Right forelimb (tissue), 1 donor: Measurements from ENCODE around the gene TMEM260.
"Not testable (repeated sequence)": the region's sequence is repeated elsewhere in the genome, so short reads cannot be mapped to it uniquely, and the experiment has no call there.

Source experiments
- DNase-seq: peaks from one replicate; pipeline ENCODE4 v3.0.0-alpha.2; 2018

Gene TMEM260

DNA sequence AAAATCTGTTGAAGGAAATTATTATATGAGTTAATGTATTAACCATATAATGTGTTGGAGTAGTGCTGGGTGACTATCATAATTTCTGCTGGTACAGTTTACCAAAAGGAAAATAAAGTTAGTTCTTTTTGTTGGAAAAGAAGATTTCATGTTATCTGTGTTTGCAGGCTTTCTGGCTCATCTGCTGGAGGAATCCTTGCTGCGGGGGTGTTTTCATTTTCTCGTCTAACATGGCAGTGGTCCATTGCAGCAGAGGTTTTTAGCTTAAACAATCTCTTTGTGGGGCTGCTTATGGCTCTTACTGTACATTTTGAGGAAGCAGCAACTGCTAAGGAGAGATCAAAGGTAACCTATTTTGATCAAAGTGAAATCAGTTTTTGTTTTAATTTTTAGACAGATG is 24.1 kb downstream of the TMEM260 start:
- no peak for DNase-seq

- no peak for DNase-seq
Measured at GRCh38 chr14:56608689-56609088, 29.1 kb downstream of the TMEM260 start.

GRCh38 chr14:56611663-56612062 is 32.1 kb downstream of the TMEM260 start:
- DNase-seq, result not testable (repeated sequence)

- no peak for DNase-seq
Measured at GRCh38 chr14:56617084-56617483, 37.5 kb downstream of the TMEM260 start.

DNA sequence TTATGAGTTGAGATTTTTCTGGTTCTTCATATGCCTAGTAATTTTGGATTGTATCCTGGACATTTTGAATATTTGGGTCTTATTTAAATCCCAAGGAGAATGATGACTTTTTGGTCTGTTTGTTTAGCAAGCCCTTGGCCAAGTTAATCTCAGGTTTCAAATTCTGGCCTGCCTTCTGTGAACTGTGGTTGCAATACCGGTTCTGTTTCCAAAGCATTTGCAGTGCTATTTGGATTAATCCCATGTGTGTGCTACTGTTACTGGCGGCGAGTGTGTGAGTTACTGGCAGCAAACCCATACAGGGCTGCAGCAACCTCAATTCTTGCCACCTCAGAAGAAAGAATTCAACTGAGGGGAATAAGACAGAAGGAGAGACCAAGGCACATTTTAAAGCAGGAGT is 51.1 kb downstream of the TMEM260 start:
- DNase-seq, result no peak

DNA sequence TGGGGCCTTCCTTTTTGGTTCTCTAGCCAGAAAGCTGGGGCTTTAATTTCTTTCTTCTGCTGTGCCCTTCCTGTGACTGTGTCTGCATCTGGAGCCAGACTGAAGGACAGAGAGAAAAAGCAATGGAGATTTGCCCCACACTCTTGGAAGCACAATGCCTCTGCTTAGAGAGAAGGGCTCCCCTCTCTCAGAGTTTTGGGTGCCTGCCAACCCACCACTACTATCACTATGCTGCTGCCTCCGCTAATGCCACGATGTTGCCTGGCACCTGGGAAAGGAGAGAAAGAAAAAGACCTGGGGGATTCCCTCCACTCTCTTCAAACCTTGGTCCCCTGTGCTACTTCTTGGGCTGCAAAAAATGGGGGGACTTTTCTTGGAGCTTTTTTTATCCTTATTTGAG is 52.6 kb downstream of the TMEM260 start:
- DNase-seq, result no peak

DNA sequence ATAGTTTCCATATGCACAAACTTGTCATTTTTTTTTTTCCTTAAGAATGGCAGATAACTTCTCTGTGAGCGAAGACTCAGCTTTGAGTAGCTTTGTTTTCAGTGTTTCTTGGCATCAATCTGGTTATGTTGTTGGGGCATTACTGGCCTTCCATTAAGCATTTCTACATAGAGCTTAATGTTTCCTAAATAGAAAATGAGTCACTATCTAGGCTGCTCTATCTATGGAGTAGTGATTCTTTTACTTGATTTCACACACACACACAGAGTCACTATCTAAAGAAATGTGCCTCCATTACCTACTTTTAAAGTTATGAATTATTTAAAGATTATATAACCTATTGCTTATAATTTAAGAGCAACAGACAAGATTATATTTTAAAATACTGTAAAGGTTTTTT is 53.9 kb downstream of the TMEM260 start:
- DNase-seq, result no peak

DNA sequence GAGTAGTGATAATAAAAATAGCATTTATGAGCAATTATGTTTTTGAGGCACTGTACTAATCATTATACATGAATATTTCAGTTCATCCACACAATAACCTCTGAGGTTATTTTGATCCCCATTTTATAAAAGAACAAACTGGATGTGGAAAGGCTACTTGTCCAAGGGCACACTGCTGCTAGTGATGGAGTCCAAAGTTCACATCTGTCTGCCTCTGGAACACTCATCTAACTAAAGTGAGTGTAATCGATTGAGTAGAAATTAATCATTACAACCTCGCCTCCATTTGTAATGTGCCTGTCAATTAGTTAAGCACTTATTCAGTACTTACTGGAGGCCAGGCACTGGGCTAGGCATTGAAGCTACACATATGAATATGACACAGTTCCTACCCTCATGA is 55.4 kb downstream of the TMEM260 start:
- DNase-seq, result no peak

DNA sequence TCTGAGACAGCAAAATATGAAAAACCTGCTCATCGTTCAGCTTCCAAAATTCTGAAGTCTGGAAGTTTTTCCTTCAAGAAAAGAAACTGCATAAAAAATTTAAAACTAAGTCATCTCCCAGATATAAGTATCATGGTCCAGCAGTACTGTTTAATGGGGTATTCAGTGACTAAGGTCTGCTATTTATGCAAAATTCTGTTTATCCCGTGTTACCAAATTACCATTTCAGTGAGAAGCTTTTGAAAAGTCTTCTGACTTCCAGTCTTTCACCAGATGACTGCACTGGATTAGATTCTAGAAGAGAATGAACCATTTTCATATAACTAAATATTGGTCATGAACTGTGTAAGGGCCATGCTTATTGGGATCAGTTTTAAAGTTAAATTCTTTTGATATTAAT is 67.9 kb downstream of the TMEM260 start:
- no peak for DNase-seq

GRCh38 chr14:56648508-56649301 is 69.1 kb downstream of the TMEM260 start:
- no peak for DNase-seq

DNA sequence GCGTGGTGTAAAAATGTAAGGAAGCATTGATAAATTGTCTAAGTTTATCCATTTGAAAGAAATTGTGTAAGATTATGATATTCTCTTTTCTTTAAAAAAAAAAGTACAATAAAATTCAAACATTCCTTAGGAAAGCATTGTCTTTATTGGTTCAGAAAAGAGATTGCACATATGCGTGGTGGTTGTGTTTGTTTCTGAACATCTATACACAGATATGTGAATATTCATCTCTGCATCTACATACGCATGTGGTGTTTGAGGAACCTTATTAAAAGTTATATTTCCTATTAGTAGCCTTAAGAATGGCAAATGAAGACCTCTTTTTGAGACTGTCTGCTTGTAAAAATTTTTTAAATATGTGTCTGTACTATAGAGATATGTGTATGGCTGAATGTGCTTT is 69.8 kb downstream of the TMEM260 start:
- no peak for DNase-seq

DNA sequence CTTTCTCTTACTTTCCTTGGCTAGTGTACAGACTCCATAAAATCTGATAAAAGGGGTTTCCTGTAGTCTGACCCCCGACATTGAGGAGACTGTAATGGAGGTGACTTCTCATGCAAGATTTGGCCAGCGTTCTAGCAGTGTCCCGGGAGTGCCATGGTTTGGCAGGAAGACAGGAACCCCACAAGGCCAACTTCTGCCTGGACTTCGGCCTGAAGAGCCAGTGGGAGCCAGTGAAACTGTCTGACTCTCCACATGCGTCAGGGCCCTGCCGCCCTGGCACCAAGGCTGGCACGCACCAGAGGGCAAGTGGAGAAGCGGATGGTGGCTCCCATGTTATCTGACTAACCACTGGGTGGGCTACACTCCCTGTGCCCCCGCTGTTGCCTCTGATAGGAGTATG is 70.5 kb downstream of the TMEM260 start:
- DNase-seq, result no peak

GRCh38 chr14:56650979-56651378 is 71.4 kb downstream of the TMEM260 start:
- no peak for DNase-seq

DNA sequence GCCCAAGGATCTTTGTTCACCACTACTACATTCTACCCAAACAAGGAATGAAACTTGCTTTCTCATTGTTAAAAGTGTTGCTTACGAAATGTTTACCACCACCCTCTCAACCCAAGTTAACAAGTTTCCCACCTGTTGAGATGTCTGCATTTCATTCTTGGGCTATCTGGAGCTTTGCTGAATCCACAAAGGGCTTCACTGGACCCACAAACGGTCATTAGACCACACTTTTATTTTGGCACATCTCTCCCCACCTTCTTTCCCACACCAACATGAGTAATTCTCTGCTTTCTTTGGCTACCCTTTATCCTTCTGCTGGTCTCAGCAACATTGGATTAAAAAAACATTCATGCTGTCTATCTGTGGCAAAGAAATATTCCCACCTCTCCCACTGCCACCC is 78.0 kb downstream of the TMEM260 start:
- no peak for DNase-seq

DNA sequence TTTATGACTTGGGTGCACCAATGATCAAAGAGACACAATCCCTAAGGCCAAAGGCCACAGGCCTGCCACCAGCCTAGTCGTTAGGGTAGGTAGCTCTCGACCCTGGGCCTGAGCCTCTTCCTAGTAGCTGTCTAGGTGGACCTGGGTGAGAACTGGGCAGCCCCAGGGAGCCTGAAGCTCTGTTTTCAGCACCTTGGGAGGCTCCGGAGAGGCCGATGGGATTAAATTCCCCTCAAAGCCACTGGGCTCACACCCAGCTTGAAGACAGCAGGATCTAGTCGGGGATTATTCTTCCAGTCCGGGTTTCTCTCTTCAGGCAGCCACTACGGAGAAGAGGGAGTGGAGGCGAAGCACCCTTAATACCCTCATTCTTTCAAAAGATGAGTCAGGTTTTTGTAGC is 79.8 kb downstream of the TMEM260 start:
- DNase-seq, result no peak

DNA sequence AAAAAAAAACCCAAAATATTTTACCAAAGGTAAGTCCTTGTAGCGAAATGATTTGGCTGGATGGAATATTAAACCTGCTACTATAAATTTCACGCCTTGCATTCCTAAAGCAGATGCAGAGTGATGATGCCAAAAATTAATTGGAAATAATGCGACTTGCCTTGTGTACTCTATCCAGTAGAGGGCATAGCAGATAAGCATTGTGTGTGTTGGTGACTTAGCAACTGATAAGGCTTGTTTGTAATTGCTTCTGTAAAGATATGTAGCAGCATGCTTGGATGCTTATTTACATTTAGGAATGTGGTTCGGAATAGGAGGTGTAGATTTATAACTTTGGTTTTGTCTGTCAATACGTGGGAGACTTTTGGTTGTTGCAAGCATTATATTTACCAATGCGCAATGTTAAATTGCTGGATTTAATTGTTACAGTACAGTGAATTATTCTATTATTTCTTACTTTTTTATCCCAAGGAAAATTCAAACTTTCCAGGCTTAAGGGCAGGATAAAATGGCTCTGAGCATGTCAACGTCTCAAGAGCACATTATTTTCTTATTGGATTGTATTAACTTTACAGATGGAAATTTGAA is 80.5 kb downstream of the TMEM260 start:
- no peak for DNase-seq

DNA sequence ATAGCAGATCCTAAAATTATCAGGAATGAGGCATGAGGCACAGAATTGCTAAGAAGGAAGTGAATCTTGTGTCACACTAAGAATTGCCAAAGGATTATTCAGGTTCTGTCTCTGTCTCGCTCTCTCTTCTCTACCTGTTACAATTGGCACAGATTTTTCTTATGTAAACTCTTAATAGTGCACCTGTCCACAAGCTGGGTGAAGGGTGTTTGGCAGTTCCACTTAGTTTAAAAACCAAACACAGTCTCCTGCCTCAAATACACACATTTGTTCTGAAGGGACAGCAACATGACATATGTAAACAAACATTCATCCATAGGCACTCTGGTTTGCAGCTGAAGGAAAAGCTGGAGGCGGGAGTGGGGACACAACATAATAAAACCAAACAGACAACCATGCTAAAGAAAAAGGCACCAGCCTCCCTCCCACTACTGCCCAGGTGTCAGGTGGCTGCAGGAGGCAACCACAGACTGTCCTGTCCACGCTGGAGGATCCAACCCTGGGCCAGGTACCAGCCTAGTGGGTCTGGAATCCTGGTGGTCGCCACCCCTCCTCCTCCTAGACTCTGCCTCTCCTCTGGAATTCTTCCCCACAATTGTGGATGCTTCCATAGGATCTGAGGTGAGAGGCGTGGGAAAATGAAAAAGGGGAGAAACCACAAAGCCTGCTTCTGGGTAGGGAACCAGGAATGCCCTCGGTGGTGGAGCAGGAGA is 81.2 kb downstream of the TMEM260 start:
- DNase-seq, result no peak

DNA sequence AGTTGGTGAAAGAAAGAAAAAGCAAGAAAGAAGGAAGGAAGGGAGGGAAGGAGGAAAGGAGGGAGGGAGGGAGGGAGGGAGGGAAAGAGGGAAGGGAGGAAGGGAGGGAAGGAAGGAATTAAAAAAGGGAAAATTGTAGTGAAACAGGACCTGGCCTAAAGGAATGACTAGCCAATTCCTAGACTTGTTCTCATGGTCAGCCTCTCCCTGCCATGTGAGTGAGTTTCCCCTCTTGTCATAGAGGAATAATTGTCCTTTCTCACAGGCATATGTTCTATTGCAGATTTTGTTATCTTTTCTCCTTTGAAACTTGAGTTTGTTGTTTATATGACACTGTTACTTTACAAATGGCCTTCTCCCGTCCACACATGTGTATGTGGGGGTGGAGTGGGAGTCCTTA is 81.9 kb downstream of the TMEM260 start:
- DNase-seq, result no peak

DNA sequence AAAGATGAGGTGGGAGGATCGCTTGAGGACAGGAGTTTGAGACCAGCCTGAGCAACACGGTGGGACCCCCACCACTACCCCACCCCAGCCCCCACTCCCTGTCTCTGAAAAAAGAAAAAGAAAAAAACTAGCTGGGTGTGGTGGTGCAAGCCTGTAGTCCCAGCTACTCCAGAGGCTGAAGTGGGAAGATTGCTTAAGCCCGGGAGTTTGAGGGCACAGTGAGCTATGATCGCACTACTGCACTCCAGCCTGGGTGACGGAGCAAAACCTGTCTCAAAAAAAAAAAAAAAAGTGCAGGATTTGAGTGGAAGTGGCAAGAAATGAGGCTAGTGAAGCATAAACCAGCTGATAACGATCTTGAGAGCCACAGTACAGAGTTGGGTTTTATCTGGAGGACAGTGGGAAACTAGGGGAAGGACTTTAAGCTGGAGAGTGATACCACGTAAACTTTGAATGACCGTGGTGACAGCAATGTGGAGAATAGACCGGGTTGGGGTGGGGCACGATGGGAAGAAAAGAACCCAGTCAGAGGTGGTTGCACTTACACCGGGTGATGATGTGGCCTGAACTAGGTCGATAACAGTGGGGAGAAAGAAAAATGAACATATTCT is 85.3 kb downstream of the TMEM260 start:
- DNase-seq, result no peak

DNA sequence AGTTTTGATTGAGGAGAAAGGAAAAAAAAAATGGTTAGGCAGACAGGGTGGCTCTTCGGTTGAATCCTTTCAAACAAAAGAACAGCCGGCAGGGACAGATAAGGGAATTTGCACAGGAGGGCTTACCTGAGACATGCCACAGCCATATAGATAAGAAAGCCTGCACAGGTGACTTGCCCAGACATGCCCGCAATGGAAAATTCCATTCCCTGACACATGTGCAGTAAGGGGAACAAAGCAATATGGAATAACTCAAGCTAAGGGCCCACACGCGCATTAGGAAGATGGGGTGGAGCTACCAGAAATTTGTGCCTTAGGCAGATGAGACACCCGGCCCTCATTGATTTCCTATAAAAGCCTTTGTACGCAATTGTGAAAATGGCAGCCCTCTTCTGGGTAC is 86.7 kb downstream of the TMEM260 start:
- no peak for DNase-seq

- DNase-seq, result no peak
Measured at GRCh38 chr14:56666716-56667115, 87.1 kb downstream of the TMEM260 start.

- not testable (repeated sequence) for DNase-seq
Measured at GRCh38 chr14:56667290-56667689, 87.7 kb downstream of the TMEM260 start.

- DNase-seq, result no peak
Measured at GRCh38 chr14:56676042-56676441, 96.4 kb downstream of the TMEM260 start.

- no peak for DNase-seq
Measured at GRCh38 chr14:56678838-56679237, 99.2 kb downstream of the TMEM260 start.
